Fibroblast of pulmonary artery (primary cell): ENCODE measurements around the gene CALHM1.

ENCODE experiments used
- DNase-seq: peaks from one replicate; pipeline ENCODE4 v3.0.0-alpha.2; 2010; ENCODE audit warnings: low read depth
- H3K4me3 ChIP-seq: replicated peaks from 2 replicates; pipeline ENCODE4 v1.5.1; 2011; ENCODE audit warnings: low read depth, mild to moderate bottlenecking, control low read depth, low read length, moderate library complexity
- TF ChIP-seq, protein P1 (sequence below): IDR thresholded peaks from 2 replicates; pipeline ENCODE4 v1.5.1; 2011; ENCODE audit warnings: mild to moderate bottlenecking, control low read depth, low read length, inconsistent platforms; ENCODE audit errors: missing control alignments

CALHM1 gene

DNA sequence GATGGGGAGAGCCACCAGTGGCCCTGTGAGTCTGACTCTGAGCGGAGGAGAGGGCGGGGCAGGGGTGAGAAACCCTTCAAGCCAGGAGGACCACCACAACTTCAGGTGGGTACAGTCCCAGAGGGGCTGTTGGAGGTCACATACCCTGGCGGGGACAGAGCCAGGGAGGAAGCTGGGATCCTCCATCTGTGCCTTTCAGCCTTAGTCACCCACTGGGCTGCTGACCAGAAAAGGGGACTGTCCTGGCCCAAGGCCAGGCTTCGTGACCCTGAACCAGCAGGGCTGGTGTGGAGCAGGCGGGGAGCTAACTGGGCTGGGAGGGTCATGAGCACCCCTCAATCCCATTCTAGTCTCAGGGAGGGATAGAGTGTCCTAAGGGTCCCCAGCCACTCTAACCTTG is 21.8 kb upstream of the CALHM1 start:
- peak; percentile 31 for DNase-seq
- TF ChIP-seq, protein P1, sequence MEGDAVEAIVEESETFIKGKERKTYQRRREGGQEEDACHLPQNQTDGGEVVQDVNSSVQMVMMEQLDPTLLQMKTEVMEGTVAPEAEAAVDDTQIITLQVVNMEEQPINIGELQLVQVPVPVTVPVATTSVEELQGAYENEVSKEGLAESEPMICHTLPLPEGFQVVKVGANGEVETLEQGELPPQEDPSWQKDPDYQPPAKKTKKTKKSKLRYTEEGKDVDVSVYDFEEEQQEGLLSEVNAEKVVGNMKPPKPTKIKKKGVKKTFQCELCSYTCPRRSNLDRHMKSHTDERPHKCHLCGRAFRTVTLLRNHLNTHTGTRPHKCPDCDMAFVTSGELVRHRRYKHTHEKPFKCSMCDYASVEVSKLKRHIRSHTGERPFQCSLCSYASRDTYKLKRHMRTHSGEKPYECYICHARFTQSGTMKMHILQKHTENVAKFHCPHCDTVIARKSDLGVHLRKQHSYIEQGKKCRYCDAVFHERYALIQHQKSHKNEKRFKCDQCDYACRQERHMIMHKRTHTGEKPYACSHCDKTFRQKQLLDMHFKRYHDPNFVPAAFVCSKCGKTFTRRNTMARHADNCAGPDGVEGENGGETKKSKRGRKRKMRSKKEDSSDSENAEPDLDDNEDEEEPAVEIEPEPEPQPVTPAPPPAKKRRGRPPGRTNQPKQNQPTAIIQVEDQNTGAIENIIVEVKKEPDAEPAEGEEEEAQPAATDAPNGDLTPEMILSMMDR = no peak
- H3K4me3 ChIP-seq = no peak overlapping the region

DNA sequence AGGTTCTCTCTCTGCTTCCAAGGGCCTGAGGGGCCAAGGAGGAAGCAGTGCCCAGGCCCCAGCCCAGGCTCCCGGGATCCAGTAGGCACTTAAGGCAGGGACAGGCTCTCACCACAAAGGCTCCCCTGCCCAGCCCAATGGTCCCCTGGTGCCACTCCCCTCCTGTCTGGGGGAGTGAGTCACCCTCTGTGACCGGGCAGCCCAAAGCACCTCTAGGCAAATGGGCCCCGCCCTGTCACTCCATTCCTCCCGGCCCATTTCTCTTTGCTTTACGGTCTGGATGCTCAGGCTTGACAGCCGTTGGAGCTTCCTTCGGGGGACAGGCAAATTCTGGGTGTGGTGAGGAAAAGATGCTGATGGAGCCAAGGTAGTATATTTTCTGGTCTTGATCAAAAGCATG is 20.4 kb upstream of the CALHM1 start, which contains the start of gene CALHM3:
Gene CALHM3 (minus strand): TSS at position 106 of the 400 bp plus-strand sequence. CDS start 208 bp downstream, outside the sequence.
- TF ChIP-seq, protein P1 = no peak
- no peak within 1 kb of the TSS for H3K4me3 ChIP-seq
- DNase-seq = no peak

DNA sequence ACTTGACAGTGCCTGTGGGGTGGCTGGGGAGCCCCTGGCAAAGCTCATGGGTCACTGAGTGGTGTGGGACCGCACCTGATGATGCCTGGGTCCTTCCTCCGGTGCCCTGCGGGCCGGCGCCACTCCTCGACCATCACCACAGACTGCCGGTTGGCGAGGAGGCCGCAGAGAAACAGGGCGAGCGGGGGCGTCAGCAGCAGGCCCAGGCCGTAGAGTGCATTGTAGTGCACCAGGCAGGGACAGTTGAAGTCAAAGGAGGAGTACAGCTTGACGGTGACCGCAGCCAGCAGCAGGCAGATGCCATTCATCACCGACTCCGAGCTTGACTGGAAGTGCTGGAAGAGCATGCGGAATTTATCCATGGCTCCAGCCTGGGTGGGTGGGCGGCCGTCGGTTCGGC is 20.0 kb upstream of the CALHM1 start:
- TF ChIP-seq, protein P1 = no peak
- H3K4me3 ChIP-seq = no peak overlapping the region
- no peak for DNase-seq

DNA sequence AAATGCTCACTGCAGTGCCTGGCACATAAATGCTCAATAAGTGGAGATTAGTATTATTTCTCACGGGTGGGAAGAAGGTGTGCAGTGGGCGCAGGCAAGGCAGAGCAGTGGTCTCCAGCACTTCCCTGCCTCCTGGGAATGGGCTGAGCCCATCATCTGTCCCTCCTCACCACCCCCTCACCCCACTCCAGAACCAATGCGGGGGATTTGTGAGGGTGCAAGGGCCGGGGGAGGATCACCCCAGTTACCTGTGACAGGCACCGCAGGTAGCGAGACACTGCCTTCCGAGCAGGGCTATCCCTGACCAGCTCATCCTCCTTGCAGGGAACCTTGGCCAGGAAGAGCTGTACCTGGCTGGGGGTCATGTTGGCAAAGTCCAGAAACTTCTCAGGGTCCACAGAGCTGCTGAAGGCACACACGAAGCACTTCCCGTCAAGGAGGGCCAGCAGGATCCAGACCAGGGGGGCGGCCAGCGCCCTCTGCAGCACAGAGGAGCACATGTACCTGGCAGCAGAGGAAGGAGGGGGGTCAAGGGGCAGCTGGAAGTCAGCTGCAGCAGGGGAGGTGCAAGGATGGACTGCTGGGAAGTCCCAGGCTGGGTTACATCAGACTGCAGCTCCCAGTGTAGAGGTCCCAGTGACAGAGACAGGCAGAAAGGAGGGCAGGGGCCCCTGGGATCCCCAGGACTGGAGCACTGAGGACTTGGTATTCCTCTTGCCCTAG is 17.5 kb upstream of the CALHM1 start:
- DNase-seq = peak; percentile 22
- no peak overlapping the region for H3K4me3 ChIP-seq
- TF ChIP-seq, protein P1 = peak; percentile 27

DNA sequence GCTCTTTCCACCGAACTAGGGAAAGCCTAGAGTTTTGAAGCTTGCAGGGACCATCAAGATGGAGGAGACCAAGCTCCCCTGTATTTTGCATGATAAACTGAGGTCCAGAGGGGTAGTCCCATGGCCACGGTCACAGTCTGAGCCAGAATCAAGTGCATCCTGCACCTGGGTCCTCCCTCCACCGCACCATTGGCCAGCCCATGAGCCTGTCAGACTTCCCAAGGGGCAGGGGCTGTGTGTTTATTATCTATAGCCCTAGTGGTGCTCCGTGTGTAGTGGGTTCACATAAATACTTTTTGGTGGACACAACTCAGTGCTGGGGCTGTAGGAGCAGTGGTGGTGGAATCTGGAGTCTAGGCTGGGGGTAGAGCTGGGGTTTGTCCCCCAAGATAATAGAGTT is 16.7 kb upstream of the CALHM1 start:
- no peak for DNase-seq
- H3K4me3 ChIP-seq = no peak overlapping the region
- TF ChIP-seq, protein P1 = no peak

DNA sequence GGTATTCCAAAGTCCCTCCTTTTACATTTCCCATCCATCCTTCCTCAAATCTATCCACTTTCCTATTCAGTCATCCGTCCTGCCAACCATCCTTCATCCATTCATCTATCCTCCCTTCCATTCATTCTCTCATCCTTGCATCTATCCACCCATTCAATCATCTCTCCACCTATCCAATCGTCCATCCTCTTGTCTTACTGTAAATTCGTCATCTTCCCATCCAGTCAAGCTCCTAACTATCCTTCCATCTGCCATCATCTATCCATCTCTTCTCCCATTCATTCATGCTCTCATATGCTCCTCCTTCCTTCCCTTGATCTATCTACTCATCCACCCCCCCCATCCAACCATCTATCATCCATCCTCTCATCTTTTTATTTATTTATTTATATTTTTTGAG is 15.4 kb upstream of the CALHM1 start:
- TF ChIP-seq, protein P1 = no peak
- no peak for DNase-seq
- H3K4me3 ChIP-seq = no peak overlapping the region

DNA sequence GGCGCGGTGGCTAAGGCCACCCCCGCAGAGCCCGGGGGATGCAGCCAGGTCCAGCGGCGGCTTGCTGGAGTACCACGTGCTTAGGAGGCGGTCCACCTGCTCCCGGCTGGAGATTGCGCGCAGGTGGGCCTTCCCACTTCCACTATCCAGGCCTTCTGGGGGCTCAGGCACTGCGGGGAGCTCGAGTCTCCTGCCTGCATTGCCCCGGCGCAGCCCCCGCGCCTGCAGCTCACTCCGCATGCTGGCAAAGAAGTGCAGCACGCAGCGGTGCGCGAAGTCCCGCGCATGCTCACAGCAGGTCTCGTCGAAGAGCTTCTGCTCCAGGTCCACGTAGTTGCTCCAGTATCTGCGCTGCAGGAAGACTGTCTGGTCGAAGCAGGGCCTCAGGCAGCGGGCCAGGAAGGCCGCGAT is 14.6 kb upstream of the CALHM1 start:
- H3K4me3 ChIP-seq = no peak overlapping the region
- no peak for DNase-seq
- TF ChIP-seq, protein P1 = no peak
